ENCODE results near the gene SAMD13. TPM values are rescaled to one million over a fixed set of nuclear protein-coding genes. Genes with fewer than 3 reads are reported as not detected.

The SAMD13 gene
- total RNA-seq, 1 experiment from 2014 or later: 1.3 TPM

DNA sequence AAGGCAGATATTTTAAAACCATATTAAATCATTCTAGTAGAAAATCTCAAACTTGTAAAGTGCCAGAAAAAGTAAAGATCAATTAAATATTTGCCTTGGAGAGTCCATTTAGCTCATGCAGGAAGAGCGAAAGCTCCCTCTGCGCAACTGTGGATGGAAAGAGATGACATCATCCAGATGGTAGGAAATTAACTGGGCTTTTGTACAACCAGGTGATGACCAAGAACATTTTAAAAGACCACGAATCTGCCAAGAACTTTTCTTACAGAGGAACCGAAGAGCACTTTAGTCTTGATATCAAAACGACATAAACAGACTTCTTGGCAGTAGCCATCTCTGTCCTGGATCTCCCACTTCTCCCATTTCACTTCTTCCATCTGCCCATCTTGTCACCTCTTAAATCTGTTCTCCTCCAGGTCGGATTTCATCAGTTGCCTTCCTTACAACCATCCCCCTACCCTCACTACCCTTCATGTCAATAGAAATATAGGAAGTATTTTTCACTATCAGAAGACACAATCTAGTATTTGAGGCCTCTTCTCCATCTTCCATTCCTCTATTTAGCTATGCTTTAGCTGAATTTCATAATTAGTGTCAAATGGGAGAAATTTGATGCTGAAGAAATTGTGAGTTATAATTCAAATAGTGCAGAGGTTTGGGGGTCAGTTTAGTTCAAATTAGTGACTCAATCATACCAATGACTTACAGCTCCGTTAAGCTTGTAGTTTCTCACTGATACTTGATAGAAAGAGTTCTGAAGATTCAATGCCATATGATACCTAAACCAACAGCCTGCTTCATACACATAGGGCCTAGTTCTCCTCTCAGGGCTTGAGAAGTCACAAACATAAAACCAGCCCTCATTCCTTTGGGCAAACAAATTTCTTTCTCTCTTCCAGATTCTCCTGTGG, 74.7 kb downstream of the SAMD13 start:
- H3K27ac ChIP-seq: no peak overlapping the region
- peaks cover 11% of the 10 kb centered on the region for H3K4me1 ChIP-seq (replicated peaks)

DNA sequence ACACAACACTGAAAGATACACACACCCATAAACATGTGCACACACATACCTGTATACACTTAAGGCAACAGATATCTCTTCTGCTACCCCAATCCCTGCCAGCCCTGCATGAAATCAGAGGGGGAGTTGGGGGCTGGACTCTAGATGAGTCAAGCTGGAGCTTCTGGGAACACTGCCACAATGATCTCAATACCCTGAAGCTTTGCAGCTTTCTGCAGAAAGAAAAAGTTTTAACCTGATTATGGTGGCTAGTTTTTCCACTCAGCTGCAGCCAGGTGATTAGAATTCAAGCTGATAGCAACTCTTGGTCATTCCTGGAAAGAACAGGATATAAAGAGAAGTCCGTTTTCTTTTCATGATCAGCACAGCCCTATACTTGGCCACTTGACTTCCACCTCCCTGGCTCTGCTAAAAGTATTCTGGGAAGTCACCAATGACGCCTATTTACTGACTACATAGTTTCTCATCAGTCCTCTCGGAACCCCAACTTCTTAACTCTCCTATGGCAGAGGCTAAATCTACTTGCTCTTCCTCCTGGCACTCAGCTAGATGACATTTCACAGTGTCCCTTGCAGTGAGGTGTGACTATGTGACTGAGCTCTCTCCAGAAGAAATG, 76.1 kb downstream of the SAMD13 start:
- Histone ChIP-seq H3K27me3 (replicated peaks) (no peaks in the 10 kb centered on the region), H3K36me3 (no peaks in the 10 kb centered on the region), H3K9me3 (replicated peaks) (no peaks in the 10 kb centered on the region), H3K27ac (no peak overlapping the region), H3K4me1 (replicated peaks) (peaks cover 17% of the 10 kb centered on the region), H3K4me3 (no peak overlapping the region)
- no peak for DNase-seq (ENCODE audit: low read depth in 1 of 2, low spot score in 2 of 2)

More for the DNA sequence above, 74.7 kb downstream of the SAMD13 start:
- Histone ChIP-seq H3K36me3 (no peaks in the 10 kb centered on the region), H3K27me3 (replicated peaks) (no peaks in the 10 kb centered on the region), H3K4me3 (no peak overlapping the region), H3K9me3 (replicated peaks) (no peaks in the 10 kb centered on the region)
- no peak for DNase-seq (ENCODE audit: low read depth in 1 of 2, low spot score in 2 of 2)

GRCh38 chr1:84379138-84379916, 77.8 kb downstream of the SAMD13 start:
- no peak overlapping the region for H3K27ac ChIP-seq
- no peak for DNase-seq (ENCODE audit: low read depth in 1 of 2, low spot score in 2 of 2)
- no peak overlapping the region for H3K4me3 ChIP-seq
- no peaks in the 10 kb centered on the region for H3K27me3 ChIP-seq (replicated peaks)
- H3K4me1 ChIP-seq (replicated peaks): peaks cover 17% of the 10 kb centered on the region
- no peaks in the 10 kb centered on the region for H3K9me3 ChIP-seq (replicated peaks)
- H3K36me3 ChIP-seq: no peaks in the 10 kb centered on the region

GRCh38 chr1:84379917-84380180, 78.3 kb downstream of the SAMD13 start:
- Histone ChIP-seq H3K4me3 (no peak overlapping the region), H3K27me3 (replicated peaks) (no peaks in the 10 kb centered on the region), H3K36me3 (no peaks in the 10 kb centered on the region), H3K9me3 (replicated peaks) (no peaks in the 10 kb centered on the region; the same call in 1 of the 2 replicates), H3K4me1 (replicated peaks) (peaks cover 17% of the 10 kb centered on the region), H3K27ac (no peak overlapping the region)
- DNase-seq (ENCODE audit: low read depth in 1 of 2, low spot score in 2 of 2): no peak

- no peak for DNase-seq (ENCODE audit: low read depth in 1 of 2, low spot score in 2 of 2)
- Histone ChIP-seq H3K27me3 (replicated peaks) (no peaks in the 10 kb centered on the region), H3K4me3 (no peak overlapping the region), H3K4me1 (replicated peaks) (peaks cover 17% of the 10 kb centered on the region), H3K36me3 (no peaks in the 10 kb centered on the region), H3K27ac (no peak overlapping the region), H3K9me3 (replicated peaks) (no peaks in the 10 kb centered on the region; the same call in 1 of the 2 replicates)
Observed at GRCh38 chr1:84382127-84382526, 80.6 kb downstream of the SAMD13 start.

DNA sequence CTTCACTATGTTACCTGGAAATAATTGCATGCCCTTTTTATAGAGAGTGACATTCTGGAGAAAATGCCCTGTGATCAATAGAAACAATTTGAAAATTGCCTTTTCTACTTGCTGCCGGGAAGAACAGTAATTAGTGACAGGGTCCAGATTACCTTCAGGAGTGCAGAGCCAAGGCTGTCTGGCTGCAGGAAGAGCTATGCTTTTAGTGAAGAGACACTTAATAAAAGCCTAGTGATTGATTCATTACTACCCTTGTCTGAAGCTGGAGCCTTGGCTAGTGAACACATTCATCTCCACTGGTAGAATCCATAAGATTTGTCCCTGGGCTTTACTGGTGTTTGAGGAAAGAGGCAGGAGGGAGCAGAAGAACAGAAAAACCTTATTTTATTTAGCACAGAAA, 83.8 kb downstream of the SAMD13 start:
- Histone ChIP-seq H3K27me3 (replicated peaks) (no peaks in the 10 kb centered on the region), H3K4me1 (replicated peaks) (peaks cover 8% of the 10 kb centered on the region), H3K27ac (no peak overlapping the region), H3K9me3 (replicated peaks) (no peaks in the 10 kb centered on the region; the same call in 1 of the 2 replicates), H3K36me3 (no peaks in the 10 kb centered on the region), H3K4me3 (no peak overlapping the region)
- DNase-seq (ENCODE audit: low read depth in 1 of 2, low spot score in 2 of 2): no peak

- no peaks in the 10 kb centered on the region for H3K36me3 ChIP-seq
- no peaks in the 10 kb centered on the region; the same call in 1 of the 2 replicates for H3K9me3 ChIP-seq (replicated peaks)
- no peaks in the 10 kb centered on the region for H3K27me3 ChIP-seq (replicated peaks)
- no peak overlapping the region for H3K4me3 ChIP-seq
- no peak overlapping the region for H3K27ac ChIP-seq
- DNase-seq (ENCODE audit: low read depth in 1 of 2, low spot score in 2 of 2): no peak
- peaks cover 5% of the 10 kb centered on the region for H3K4me1 ChIP-seq (replicated peaks)
Observed at GRCh38 chr1:84386716-84387479, 85.4 kb downstream of the SAMD13 start.

DNA sequence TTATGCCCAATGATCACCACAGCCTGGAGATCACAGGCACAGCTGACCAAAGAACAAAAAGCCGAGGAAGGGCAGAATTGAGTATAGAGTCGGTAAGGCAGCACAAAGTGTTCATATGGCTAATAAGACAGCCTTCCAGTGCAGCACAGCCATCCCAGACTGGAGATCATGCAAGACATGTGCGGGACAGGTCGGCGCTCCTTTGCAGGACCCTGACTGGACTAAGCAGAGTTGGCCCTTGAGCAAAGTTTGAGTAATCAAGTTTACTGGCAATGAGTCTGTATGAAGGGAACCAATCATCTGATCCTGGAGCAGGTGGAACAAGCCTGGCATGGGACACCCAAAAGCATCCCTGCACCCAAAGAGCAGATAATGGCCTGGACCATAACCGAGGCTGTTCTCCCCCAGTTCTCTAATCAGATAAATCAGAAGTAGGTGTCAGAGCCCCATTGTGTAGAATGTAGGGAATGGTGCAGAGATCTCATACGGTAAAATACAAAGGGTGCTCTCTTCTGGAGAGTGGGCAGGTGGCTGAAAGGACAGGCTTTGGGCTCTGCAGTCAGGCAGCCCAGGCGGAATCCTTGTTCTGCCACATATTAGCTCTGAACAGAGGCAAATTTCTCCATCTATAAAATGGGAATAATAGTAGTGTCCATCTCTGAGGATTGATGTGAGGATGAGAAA, 86.1 kb downstream of the SAMD13 start:
- Histone ChIP-seq H3K4me1 (replicated peaks) (no peaks in the 10 kb centered on the region; the same call in 1 of the 2 replicates), H3K27ac (no peak overlapping the region)
- no peak for DNase-seq (ENCODE audit: low read depth in 1 of 2, low spot score in 2 of 2)

DNA sequence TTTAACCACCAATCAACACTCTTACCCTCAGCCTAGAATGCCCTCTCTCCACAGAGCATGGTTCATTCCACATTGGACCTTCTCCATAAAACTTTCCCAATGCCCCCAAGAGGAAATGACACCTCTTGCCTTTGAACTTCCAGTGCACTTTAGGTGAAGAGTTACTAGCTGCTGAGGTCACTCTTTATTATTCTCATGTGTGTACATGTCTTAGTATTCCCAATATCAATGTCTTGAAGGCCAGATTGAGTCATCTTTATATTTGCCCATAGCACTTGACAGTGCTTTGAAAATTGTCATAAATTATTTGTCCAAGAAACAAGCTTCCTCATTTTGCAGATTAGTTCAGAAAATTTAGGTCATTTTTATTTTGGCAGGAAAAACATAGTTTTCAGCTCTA, 88.7 kb downstream of the SAMD13 start:
- no peak overlapping the region for H3K27ac ChIP-seq

More for the DNA sequence above, 86.1 kb downstream of the SAMD13 start:
- Histone ChIP-seq H3K9me3 (replicated peaks) (no peaks in the 10 kb centered on the region; the same call in 1 of the 2 replicates), H3K4me3 (no peak overlapping the region), H3K36me3 (no peaks in the 10 kb centered on the region), H3K27me3 (replicated peaks) (no peaks in the 10 kb centered on the region)

DNA sequence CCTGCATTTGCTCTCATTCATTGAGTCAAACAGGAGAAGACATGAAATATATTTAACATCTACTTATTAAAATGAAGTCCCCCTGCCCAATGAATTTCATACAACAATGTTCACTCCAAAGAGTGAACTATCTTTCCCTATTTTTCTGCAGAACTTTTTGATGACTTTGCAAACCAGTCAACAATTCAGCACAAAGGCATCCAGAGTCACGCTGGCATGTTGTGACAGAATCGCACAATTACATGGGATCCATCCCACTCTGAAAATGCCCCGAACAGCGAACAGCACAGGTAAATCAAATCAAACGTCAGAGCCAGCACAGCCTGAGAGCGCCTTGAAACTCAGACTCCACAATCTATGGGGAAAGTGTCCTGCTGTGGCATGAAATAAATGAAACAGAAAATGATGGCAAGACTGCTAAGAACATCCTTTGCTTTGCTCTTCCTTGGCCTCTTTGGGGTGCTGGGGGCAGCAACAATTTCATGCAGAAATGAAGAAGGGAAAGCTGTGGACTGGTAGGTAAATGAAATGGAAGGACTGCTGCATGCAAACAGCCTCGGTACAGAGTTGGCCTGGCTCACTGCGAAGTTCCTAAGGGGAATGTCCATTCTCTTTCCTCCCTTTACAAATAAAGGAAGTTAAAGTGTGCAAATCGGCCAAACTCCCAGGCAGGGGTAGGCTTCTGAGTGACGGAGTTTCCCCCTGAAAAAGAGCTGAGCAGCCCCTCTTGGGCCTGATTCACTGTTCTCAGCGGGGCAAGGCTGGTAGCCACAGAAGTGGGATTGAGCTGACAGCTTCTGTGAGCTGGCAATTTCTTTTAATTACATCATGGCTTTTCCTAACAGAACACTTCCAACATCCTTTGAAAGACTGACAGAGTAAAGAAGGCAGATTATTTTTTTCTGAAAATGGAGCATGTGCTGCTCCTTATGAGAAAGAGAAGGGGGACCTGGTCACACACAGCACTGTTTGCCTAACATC, 97.0 kb downstream of the SAMD13 start, which contains the start of gene DNASE2B:
Gene DNASE2B (plus strand): TSS at position 310 of the 981 bp plus-strand sequence. CDS start 81 bp downstream, at position 391.
- H3K4me1 ChIP-seq (replicated peaks): no peaks in the 10 kb centered on the region
- no peaks in the 10 kb centered on the region for H3K9me3 ChIP-seq (replicated peaks)
- no peak for DNase-seq (ENCODE audit: low read depth in 1 of 2, low spot score in 2 of 2)
- H3K27ac ChIP-seq: no peak within 1 kb of the TSS
- no peaks in the 10 kb centered on the region for H3K27me3 ChIP-seq (replicated peaks)
- H3K36me3 ChIP-seq: no peaks in the 10 kb centered on the region
- no peak within 1 kb of the TSS for H3K4me3 ChIP-seq

More for the DNA sequence above, 88.7 kb downstream of the SAMD13 start:
- H3K27me3 ChIP-seq (replicated peaks): no peaks in the 10 kb centered on the region
- no peaks in the 10 kb centered on the region for H3K9me3 ChIP-seq (replicated peaks)
- no peaks in the 10 kb centered on the region for H3K36me3 ChIP-seq
- no peak for DNase-seq (ENCODE audit: low read depth in 1 of 2, low spot score in 2 of 2)
- no peak overlapping the region for H3K4me3 ChIP-seq
- no peaks in the 10 kb centered on the region for H3K4me1 ChIP-seq (replicated peaks)

Measured in SJSA1 (cell line).